Measurements from ENCODE around the gene NPAS3.
A peak's percentile ranks its signal among the peaks of the same experiment; 100 is the strongest.

DNA sequence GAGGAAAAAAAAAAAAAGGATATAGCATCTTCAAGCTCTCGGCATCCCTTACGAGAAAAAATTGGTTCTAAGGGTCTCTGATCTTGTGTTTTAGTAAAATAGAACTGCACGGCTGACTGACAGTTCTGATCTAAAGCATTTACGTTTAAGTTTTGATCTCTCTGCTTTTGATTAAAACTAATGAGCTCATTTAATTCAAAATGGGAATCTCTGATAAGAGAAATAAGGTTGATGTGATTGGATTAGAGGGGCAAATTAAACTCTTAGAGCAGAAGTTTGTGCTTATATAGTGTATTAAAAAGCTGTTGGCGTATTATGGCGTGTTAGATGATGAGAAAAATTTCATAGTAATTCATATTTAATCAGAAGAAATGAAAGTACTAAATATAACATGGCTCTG, 794.6 kb downstream of the NPAS3 start:
- TF ChIP-seq GATA3 (IDR thresholded peaks at IDR 0.05; ENCODE audit: low read depth, low read length) (peak; percentile 60), GATA2 (IDR thresholded peaks at IDR 0.05; ENCODE audit: low read depth, low read length) (no peak)
